ENCODE results near the gene CFAP157. TPM values are rescaled to one million over a fixed set of nuclear protein-coding genes. Genes with fewer than 3 reads are reported as not detected.

The CFAP157 gene
- total and polyA plus RNA-seq, 2 of the 13 experiments (the other 11 are each of a cell fraction or from before 2014, with no cell fraction given) = 0.07 TPM; not detected in 1

DNA sequence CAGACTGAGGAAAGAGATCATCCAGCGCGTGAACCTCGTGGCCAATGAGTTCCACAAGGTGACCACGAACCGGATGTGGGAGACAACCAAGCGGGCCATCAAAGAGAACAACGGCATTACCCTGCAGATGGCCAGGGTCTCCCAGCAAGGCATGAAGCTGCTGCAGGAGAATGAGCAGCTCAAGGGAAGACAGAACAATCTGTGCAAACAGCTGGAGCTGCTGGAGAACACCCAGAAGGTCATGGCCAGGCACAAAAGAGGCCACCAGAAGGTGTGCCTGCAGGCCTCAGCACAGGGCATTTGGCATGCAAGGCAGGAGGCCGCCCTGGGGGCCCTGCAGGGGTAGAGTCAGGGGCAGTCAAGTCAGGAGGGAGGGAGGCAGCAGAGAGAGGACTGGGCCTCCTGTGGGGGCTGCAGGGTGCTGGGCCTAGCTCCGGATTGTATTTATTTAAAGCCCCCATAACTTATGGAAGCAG lies 4.5 kb downstream of the CFAP157 start (continued):
- TF ChIP-seq, protein P1, sequence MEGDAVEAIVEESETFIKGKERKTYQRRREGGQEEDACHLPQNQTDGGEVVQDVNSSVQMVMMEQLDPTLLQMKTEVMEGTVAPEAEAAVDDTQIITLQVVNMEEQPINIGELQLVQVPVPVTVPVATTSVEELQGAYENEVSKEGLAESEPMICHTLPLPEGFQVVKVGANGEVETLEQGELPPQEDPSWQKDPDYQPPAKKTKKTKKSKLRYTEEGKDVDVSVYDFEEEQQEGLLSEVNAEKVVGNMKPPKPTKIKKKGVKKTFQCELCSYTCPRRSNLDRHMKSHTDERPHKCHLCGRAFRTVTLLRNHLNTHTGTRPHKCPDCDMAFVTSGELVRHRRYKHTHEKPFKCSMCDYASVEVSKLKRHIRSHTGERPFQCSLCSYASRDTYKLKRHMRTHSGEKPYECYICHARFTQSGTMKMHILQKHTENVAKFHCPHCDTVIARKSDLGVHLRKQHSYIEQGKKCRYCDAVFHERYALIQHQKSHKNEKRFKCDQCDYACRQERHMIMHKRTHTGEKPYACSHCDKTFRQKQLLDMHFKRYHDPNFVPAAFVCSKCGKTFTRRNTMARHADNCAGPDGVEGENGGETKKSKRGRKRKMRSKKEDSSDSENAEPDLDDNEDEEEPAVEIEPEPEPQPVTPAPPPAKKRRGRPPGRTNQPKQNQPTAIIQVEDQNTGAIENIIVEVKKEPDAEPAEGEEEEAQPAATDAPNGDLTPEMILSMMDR (CRISPR knock-in tag; IDR thresholded peaks at IDR 0.05) = no peak
- TF ChIP-seq HMG20A (CRISPR knock-in tag; IDR thresholded peaks at IDR 0.05; ENCODE audit: borderline replicate concordance) (peak; percentile 35; the same call in 1 of the 2 replicates), GABPA (IDR thresholded peaks at IDR 0.05; ENCODE audit: low read depth, low read length) (no peak), GABPA (CRISPR knock-in tag; IDR thresholded peaks at IDR 0.05; ENCODE audit: low read depth) (peak; percentile 25; the same call in 1 of the 2 replicates), ETV5 (CRISPR knock-in tag; IDR thresholded peaks at IDR 0.05; ENCODE audit: borderline replicate concordance) (0 out of 2 replicates have a peak, but pooled peaks have one; percentile 62), NR2F2 (IDR thresholded peaks at IDR 0.05; ENCODE audit: borderline replicate concordance, low read depth) (peak; percentile 35; the same call in 1 of the 2 replicates), KDM4B (CRISPR knock-in tag; IDR thresholded peaks at IDR 0.05) (0 out of 2 replicates have a peak, but pooled peaks have one; percentile 55), NR2F1 (CRISPR knock-in tag; IDR thresholded peaks at IDR 0.05) (0 out of 4 replicates have a peak, but pooled peaks have one; percentile 21 to 39), GABPB1 (CRISPR knock-in tag; IDR thresholded peaks at IDR 0.05) (peak; percentile 39; the same call in 1 of the 2 replicates), PAX8 (CRISPR knock-in tag; IDR thresholded peaks at IDR 0.05; ENCODE audit: borderline replicate concordance) (no peak), ZNF660 (CRISPR knock-in tag; IDR thresholded peaks at IDR 0.05; ENCODE audit: borderline replicate concordance, low read depth) (no peak), SOX13 (IDR thresholded peaks at IDR 0.05) (no peak), SOX13 (CRISPR knock-in tag; conservative IDR thresholded peaks at IDR 0.05 in 1 of 2, IDR thresholded peaks at IDR 0.05 in 1 of 2) (peak in 1 of 2 experiments; percentile 69; a peak in 2 of 4 replicates)
- TF ChIP-seq, protein P2, sequence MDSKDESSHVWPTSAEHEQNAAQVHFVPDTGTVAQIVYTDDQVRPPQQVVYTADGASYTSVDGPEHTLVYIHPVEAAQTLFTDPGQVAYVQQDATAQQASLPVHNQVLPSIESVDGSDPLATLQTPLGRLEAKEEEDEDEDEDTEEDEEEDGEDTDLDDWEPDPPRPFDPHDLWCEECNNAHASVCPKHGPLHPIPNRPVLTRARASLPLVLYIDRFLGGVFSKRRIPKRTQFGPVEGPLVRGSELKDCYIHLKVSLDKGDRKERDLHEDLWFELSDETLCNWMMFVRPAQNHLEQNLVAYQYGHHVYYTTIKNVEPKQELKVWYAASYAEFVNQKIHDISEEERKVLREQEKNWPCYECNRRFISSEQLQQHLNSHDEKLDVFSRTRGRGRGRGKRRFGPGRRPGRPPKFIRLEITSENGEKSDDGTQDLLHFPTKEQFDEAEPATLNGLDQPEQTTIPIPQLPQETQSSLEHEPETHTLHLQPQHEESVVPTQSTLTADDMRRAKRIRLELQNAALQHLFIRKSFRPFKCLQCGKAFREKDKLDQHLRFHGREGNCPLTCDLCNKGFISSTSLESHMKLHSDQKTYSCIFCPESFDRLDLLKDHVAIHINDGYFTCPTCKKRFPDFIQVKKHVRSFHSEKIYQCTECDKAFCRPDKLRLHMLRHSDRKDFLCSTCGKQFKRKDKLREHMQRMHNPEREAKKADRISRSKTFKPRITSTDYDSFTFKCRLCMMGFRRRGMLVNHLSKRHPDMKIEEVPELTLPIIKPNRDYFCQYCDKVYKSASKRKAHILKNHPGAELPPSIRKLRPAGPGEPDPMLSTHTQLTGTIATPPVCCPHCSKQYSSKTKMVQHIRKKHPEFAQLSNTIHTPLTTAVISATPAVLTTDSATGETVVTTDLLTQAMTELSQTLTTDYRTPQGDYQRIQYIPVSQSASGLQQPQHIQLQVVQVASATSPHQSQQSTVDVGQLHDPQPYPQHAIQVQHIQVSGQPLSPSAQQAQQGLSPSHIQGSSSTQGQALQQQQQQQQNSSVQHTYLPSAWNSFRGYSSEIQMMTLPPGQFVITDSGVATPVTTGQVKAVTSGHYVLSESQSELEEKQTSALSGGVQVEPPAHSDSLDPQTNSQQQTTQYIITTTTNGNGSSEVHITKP (CRISPR knock-in tag; IDR thresholded peaks at IDR 0.05; ENCODE audit: low read depth) = no peak
- TF ChIP-seq, protein P3, sequence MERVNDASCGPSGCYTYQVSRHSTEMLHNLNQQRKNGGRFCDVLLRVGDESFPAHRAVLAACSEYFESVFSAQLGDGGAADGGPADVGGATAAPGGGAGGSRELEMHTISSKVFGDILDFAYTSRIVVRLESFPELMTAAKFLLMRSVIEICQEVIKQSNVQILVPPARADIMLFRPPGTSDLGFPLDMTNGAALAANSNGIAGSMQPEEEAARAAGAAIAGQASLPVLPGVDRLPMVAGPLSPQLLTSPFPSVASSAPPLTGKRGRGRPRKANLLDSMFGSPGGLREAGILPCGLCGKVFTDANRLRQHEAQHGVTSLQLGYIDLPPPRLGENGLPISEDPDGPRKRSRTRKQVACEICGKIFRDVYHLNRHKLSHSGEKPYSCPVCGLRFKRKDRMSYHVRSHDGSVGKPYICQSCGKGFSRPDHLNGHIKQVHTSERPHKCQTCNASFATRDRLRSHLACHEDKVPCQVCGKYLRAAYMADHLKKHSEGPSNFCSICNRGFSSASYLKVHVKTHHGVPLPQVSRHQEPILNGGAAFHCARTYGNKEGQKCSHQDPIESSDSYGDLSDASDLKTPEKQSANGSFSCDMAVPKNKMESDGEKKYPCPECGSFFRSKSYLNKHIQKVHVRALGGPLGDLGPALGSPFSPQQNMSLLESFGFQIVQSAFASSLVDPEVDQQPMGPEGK (CRISPR knock-in tag; IDR thresholded peaks at IDR 0.05) = peak; percentile 30; the same call in 1 of the 2 replicates
- TF ChIP-seq, protein P4, sequence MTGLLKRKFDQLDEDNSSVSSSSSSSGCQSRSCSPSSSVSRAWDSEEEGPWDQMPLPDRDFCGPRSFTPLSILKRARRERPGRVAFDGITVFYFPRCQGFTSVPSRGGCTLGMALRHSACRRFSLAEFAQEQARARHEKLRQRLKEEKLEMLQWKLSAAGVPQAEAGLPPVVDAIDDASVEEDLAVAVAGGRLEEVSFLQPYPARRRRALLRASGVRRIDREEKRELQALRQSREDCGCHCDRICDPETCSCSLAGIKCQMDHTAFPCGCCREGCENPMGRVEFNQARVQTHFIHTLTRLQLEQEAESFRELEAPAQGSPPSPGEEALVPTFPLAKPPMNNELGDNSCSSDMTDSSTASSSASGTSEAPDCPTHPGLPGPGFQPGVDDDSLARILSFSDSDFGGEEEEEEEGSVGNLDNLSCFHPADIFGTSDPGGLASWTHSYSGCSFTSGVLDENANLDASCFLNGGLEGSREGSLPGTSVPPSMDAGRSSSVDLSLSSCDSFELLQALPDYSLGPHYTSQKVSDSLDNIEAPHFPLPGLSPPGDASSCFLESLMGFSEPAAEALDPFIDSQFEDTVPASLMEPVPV (CRISPR knock-in tag; IDR thresholded peaks at IDR 0.05) = no peak
- TF ChIP-seq, protein P5, sequence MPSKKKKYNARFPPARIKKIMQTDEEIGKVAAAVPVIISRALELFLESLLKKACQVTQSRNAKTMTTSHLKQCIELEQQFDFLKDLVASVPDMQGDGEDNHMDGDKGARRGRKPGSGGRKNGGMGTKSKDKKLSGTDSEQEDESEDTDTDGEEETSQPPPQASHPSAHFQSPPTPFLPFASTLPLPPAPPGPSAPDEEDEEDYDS (CRISPR knock-in tag; IDR thresholded peaks at IDR 0.05) = no peak
